GM21360 (cell line): ENCODE measurements around the gene COL4A2.
"Not testable (repeated sequence)": the region's sequence is repeated elsewhere in the genome, so short reads cannot be mapped to it uniquely, and the experiment has no call there.

Source experiments
- ATAC-seq: cut with Tn5 transposase; IDR thresholded peaks from one replicate; pipeline ENCODE4 v1.9.1; 2021; ENCODE audit warnings: mild to moderate bottlenecking, moderate library complexity; ENCODE audit not compliant: unreplicated experiment

COL4A2 gene

GRCh38 chr13:110320645-110321044, 13.6 kb downstream of the COL4A2 start:
- ATAC-seq: no peak

- not testable (repeated sequence) for ATAC-seq
Measured at GRCh38 chr13:110321573-110321972, 14.5 kb downstream of the COL4A2 start.

- ATAC-seq: no peak
Measured at GRCh38 chr13:110322126-110322827, 15.2 kb downstream of the COL4A2 start.

GRCh38 chr13:110322828-110323171, 15.7 kb downstream of the COL4A2 start:
- no peak for ATAC-seq

GRCh38 chr13:110323172-110323891, 16.2 kb downstream of the COL4A2 start:
- ATAC-seq: no peak

- ATAC-seq: no peak
Measured at GRCh38 chr13:110324026-110324749, 17.1 kb downstream of the COL4A2 start.

GRCh38 chr13:110326263-110326904, 19.3 kb downstream of the COL4A2 start:
- ATAC-seq: no peak

GRCh38 chr13:110327051-110327721, 20.1 kb downstream of the COL4A2 start:
- no peak for ATAC-seq

- ATAC-seq: no peak
Measured at GRCh38 chr13:110328573-110328972, 21.5 kb downstream of the COL4A2 start.

- ATAC-seq: no peak
Measured at GRCh38 chr13:110329258-110329657, 22.2 kb downstream of the COL4A2 start.

GRCh38 chr13:110329798-110330461, 22.8 kb downstream of the COL4A2 start:
- no peak for ATAC-seq

- no peak for ATAC-seq
Measured at GRCh38 chr13:110330491-110331011, 23.5 kb downstream of the COL4A2 start.

- no peak for ATAC-seq
Measured at GRCh38 chr13:110331362-110331761, 24.3 kb downstream of the COL4A2 start.

- ATAC-seq: no peak
Measured at GRCh38 chr13:110332750-110333149, 25.7 kb downstream of the COL4A2 start.

GRCh38 chr13:110333837-110334236, 26.8 kb downstream of the COL4A2 start:
- ATAC-seq: no peak

- ATAC-seq: no peak
Measured at GRCh38 chr13:110334256-110334655, 27.2 kb downstream of the COL4A2 start.

GRCh38 chr13:110334841-110335490, 27.9 kb downstream of the COL4A2 start:
- no peak for ATAC-seq

GRCh38 chr13:110336108-110336507, 29.0 kb downstream of the COL4A2 start:
- ATAC-seq: no peak

GRCh38 chr13:110336681-110337080, 29.6 kb downstream of the COL4A2 start:
- no peak for ATAC-seq

- ATAC-seq: no peak
Measured at GRCh38 chr13:110337247-110337646, 30.2 kb downstream of the COL4A2 start.
